ENCODE data around the gene STRN3.
A peak's percentile ranks its signal among the peaks of the same experiment; 100 is the strongest.
"Not testable (repeated sequence)": the region's sequence is repeated elsewhere in the genome, so short reads cannot be mapped to it uniquely, and the experiment has no call there.

Gene STRN3

GRCh38 chr14:30999038-30999773, 27.0 kb downstream of the STRN3 start:
- DNase-seq, result no peak

- no peak for DNase-seq
Measured at GRCh38 chr14:30998100-30998706, 28.0 kb downstream of the STRN3 start.

GRCh38 chr14:30996892-30997659, 29.1 kb downstream of the STRN3 start:
- no peak for DNase-seq

GRCh38 chr14:30995689-30996088, 30.5 kb downstream of the STRN3 start:
- no peak for DNase-seq

- no peak for DNase-seq
Measured at GRCh38 chr14:30994681-30995620, 31.2 kb downstream of the STRN3 start.

- no peak for DNase-seq
Measured at GRCh38 chr14:30993071-30993470, 33.1 kb downstream of the STRN3 start.

- DNase-seq, result no peak
Measured at GRCh38 chr14:30991408-30991807, 34.8 kb downstream of the STRN3 start.

- DNase-seq, result no peak
Measured at GRCh38 chr14:30990770-30991169, 35.4 kb downstream of the STRN3 start.

- no peak for DNase-seq
Measured at GRCh38 chr14:30988509-30988908, 37.7 kb downstream of the STRN3 start.

- no peak for DNase-seq
Measured at GRCh38 chr14:30985796-30986195, 40.4 kb downstream of the STRN3 start.

- DNase-seq, result no peak
Measured at GRCh38 chr14:30983858-30984257, 42.3 kb downstream of the STRN3 start.

- no peak for DNase-seq
Measured at GRCh38 chr14:30982533-30982932, 43.6 kb downstream of the STRN3 start.

GRCh38 chr14:30980980-30981379, 45.2 kb downstream of the STRN3 start:
- no peak for DNase-seq

- peak; percentile 71 for DNase-seq
Measured at GRCh38 chr14:30980106-30980704, 46.0 kb downstream of the STRN3 start.

GRCh38 chr14:30977752-30978151, 48.4 kb downstream of the STRN3 start:
- DNase-seq, result no peak

- DNase-seq, result no peak
Measured at GRCh38 chr14:30974628-30975027, 51.6 kb downstream of the STRN3 start.

GRCh38 chr14:30972882-30973582, 53.1 kb downstream of the STRN3 start:
- DNase-seq, result no peak

- DNase-seq, result not testable (repeated sequence)
Measured at GRCh38 chr14:30972036-30972732, 54.0 kb downstream of the STRN3 start.

GRCh38 chr14:30971586-30971985, 54.6 kb downstream of the STRN3 start:
- DNase-seq, result no peak

- DNase-seq, result not testable (repeated sequence)
Measured at GRCh38 chr14:30969796-30970195, 56.4 kb downstream of the STRN3 start.

Measured in COR-L47 (cell line).